K562 (cell line): Measurements from ENCODE around the gene NLGN4Y. TPM values are rescaled to one million over a fixed set of nuclear protein-coding genes. Genes with fewer than 3 reads are reported as not detected.

ENCODE experiments used
- ATAC-seq: fragments of 200-7000 bp; cut with Tn5 transposase; 3 replicates; pipeline ENCODE4 v1.9.1; 2020; ENCODE audit warnings: moderate library complexity
- BruUV-seq: library from RNA; stranded (reverse); fragments of 400-500 nt; replicated peaks from 2 replicates; lab custom pipeline; 2021; lab: Mats Ljungman, UMichigan
- CTCF ChIA-PET: fragments of 300-600 bp; formaldehyde crosslinking; extraction: SDS; loops from one replicate; lab custom pipeline; 2021; ENCODE audit warnings: low intra/inter-chr PET ratio; lab: Yijun Ruan, JAX
- POLR2A ChIA-PET: fragments of 300-600, 350-650 bp; sonication (Branson Sonifier 250); formaldehyde crosslinking; extraction: SDS; loops from one replicate; lab custom pipeline; 2021; ENCODE audit warnings: antibody characterized with exemption, inconsistent platforms; lab: Yijun Ruan, JAX
- DNase-seq, 4 experiments: peaks; one replicate each; pipeline versions ENCODE4 v3.0.0 to v3.0.0-alpha.2; 2011 to 2018; ENCODE audit warnings: low spot score in 3 of 4, mixed read lengths in 3 of 4; ENCODE audit errors: extremely low read depth in 1 of 4
- FAIRE-seq: peaks from 2 replicates; lab custom pipeline; 2011; peaks lifted over from hg19 to GRCh38; lab: Jason Lieb, UNC
- H2AFZ ChIP-seq: 2 replicates; pipeline ENCODE4 v1.6.0; 2011; ENCODE audit warnings: low read depth, low read length, control low read depth, inconsistent platforms
- H3K27ac ChIP-seq: fragments of 200-600 bp; 3 replicates; pipeline ENCODE4 v1.8.0; 2011; ENCODE audit warnings: low read depth, mild to moderate bottlenecking, control low read depth, inconsistent platforms, low read length, moderate library complexity, mixed read lengths; ENCODE audit errors: extremely low read depth
- H3K27me3 ChIP-seq, 2 experiments: fragments of 300-600 bp in 1 of 2; 2 replicates in 1 of 2; 3 replicates in 1 of 2; pipeline versions ENCODE4 v1.6.0 to v1.8.0; 2011; ENCODE audit warnings: inconsistent platforms in 2 of 2, low read length in 2 of 2, mild to moderate bottlenecking in 1 of 2, mixed read lengths in 1 of 2, moderate library complexity in 1 of 2; ENCODE audit not compliant: control insufficient read depth in 2 of 2, insufficient read depth in 2 of 2
- H3K36me3 ChIP-seq: fragments of 300-600 bp; 3 replicates; pipeline ENCODE4 v1.8.0; 2011; ENCODE audit warnings: mild to moderate bottlenecking, low read length, inconsistent platforms; ENCODE audit not compliant: control insufficient read depth, insufficient read depth
- H3K4me1 ChIP-seq, 2 experiments: fragments of 200-600 bp in 1 of 2; replicated peaks in 1 of 2; 2 replicates in 1 of 2; 3 replicates in 1 of 2; pipeline versions ENCODE4 v1.5.1 to v1.8.0; 2011; ENCODE audit warnings: inconsistent platforms in 2 of 2, low read length in 2 of 2, mild to moderate bottlenecking in 1 of 2, mixed read lengths in 1 of 2, moderate library complexity in 1 of 2; ENCODE audit not compliant: control insufficient read depth in 2 of 2, insufficient read depth in 2 of 2
- H3K4me2 ChIP-seq: 2 replicates; pipeline ENCODE4 v1.6.1; 2011; ENCODE audit warnings: low read length, control low read depth, inconsistent platforms, mixed read lengths; ENCODE audit not compliant: insufficient read depth
- H3K4me3 ChIP-seq: fragments of 200-600 bp; sonication (generic), shearing (Covaris generic); 2 replicates; pipeline ENCODE4 v1.5.1; 2016; ENCODE audit warnings: control low read depth, inconsistent platforms
- H3K79me2 ChIP-seq: fragments of 200-600 bp; 3 replicates; pipeline ENCODE4 v1.8.0; 2011; ENCODE audit warnings: low read length, inconsistent platforms; ENCODE audit not compliant: control insufficient read depth, insufficient read depth
- H3K9ac ChIP-seq, 2 experiments: 2 replicates each; pipeline versions ENCODE4 v1.6.0 to v1.6.1; 2011; ENCODE audit warnings: low read depth in 2 of 2, low read length in 2 of 2, control low read depth in 1 of 2, inconsistent platforms in 1 of 2, mild to moderate bottlenecking in 1 of 2, mixed read lengths in 1 of 2; ENCODE audit not compliant: insufficient read depth in 1 of 2
- H3K9me1 ChIP-seq: one replicate; pipeline ENCODE4 v1.6.0; 2011; ENCODE audit warnings: inconsistent platforms, mild to moderate bottlenecking, low read length, moderate library complexity; ENCODE audit not compliant: control insufficient read depth, insufficient read depth
- H3K9me3 ChIP-seq: replicated peaks from 2 replicates; pipeline ENCODE4 v1.5.1; 2011; ENCODE audit warnings: low read depth, low read length, inconsistent platforms; ENCODE audit not compliant: control insufficient read depth, insufficient read depth
- H4K20me1 ChIP-seq: replicated peaks from 2 replicates; pipeline ENCODE4 v1.6.1; 2011; ENCODE audit warnings: low read length, inconsistent platforms, mixed read lengths; ENCODE audit not compliant: control insufficient read depth, insufficient read depth
- CCNT2 ChIP-seq: IDR thresholded peaks from 2 replicates; pipeline ENCODE4 v1.6.1; 2011; ENCODE audit warnings: borderline replicate concordance, low read depth, mild to moderate bottlenecking, moderate library complexity, mixed read lengths, low read length; ENCODE audit not compliant: insufficient read length; ENCODE audit errors: extremely low read depth
- GTF2E2 ChIP-seq: fragments of 200-800 bp; sonication (Bioruptor generic); IDR thresholded peaks from 2 replicates; pipeline ENCODE4 v1.6.1; 2016; ENCODE audit warnings: missing genetic modification characterization, missing compliant biosample characterization
- NFXL1 ChIP-seq: fragments of 450-650 bp; formaldehyde crosslinking; IDR thresholded peaks from 2 replicates; pipeline ENCODE4 v1.4.0; 2021; ENCODE audit warnings: mild to moderate bottlenecking
- RBM22 ChIP-seq: fragments of 200-400 bp; formaldehyde crosslinking; IDR thresholded peaks from 2 replicates; pipeline ENCODE4 v1.6.1; 2018; ENCODE audit warnings: low read length, low read depth; ENCODE audit not compliant: poor library complexity, severe bottlenecking
- SIN3A ChIP-seq, 2 experiments: fragments of 150-350 bp in 1 of 2; IDR thresholded peaks; 2 replicates each; pipeline ENCODE4 v1.6.1; 2011 to 2016; ENCODE audit warnings: borderline replicate concordance in 2 of 2, low read depth in 2 of 2, low read length in 2 of 2, mild to moderate bottlenecking in 2 of 2, moderate library complexity in 2 of 2; ENCODE audit not compliant: control insufficient read depth in 1 of 2
- SPI1 ChIP-seq: IDR thresholded peaks from 2 replicates; pipeline ENCODE4 v1.6.1; 2011; ENCODE audit warnings: low read depth, low read length, control low read depth, borderline replicate concordance
- TEAD1 ChIP-seq, 2 experiments: fragments of 450-650 bp in 1 of 2; sonication (generic) in 1 of 2; formaldehyde crosslinking; IDR thresholded peaks; 2 replicates each; pipeline versions ENCODE4 v1.4.0 to v1.8.0; 2020 to 2022; ENCODE audit warnings: mild to moderate bottlenecking in 2 of 2, missing genetic modification reagents in 1 of 2
- ZBED1 ChIP-seq: IDR thresholded peaks from 2 replicates; pipeline ENCODE4 v1.6.1; 2014
- ZNF140 ChIP-seq: fragments of 250-450 bp; sonication (Bioruptor Pico); IDR thresholded peaks from 2 replicates; pipeline ENCODE4 v1.8.0; 2021; ENCODE audit warnings: moderate library complexity, mild to moderate bottlenecking, inconsistent platforms
- in situ Hi-C: fragments of 300-500 bp; cut with MboI; formaldehyde crosslinking; loops from 4 replicates; pipeline ENCODE4 v1.15.0; 2018; ENCODE audit warnings: inconsistent platforms, mixed read lengths
- intact Hi-C: fragments of 100-400 bp; cut with micrococcal nuclease; formaldehyde crosslinking; loops from 2 replicates; pipeline ENCODE4 v1.14.2; 2022
- polyA plus RNA-seq, 8 experiments: library from polyadenylated mRNA; depleted of rRNA in 4 of 8; stranded (reverse) in 5 of 8; unstranded in 3 of 8; fragments of >200 nt; fragmentation: Nextera tagmentation in 2 of 8; fragmentation: Illumina TruSeq in 1 of 8; extraction: Ambion mirVana in 2 of 8; extraction: Trizol in 1 of 8; gene quantifications; 2 replicates each; pipeline versions ENCODE4 v1.2.1 to v1.2.3, GENCODE V29; 2011 to 2014; ENCODE audit warnings: inconsistent platforms in 1 of 8, missing spikeins in 1 of 8
- total RNA-seq, 7 experiments: library from RNA; depleted of rRNA in 6 of 7; stranded (reverse); fragments of >200 nt in 6 of 7; fragmentation: Illumina TruSeq in 2 of 7; extraction: Trizol in 2 of 7; gene quantifications; 2 replicates each; pipeline versions ENCODE4 v1.2.1 to v1.2.3, GENCODE V29; 2011 to 2021; ENCODE audit warnings: low replicate concordance in 1 of 7
- TF ChIP-seq, protein P1 (sequence below): fragments of 450-650 bp; IDR thresholded peaks from 2 replicates; pipeline ENCODE4 v1.6.1; 2016; ENCODE audit warnings: mild to moderate bottlenecking, moderate library complexity

The NLGN4Y gene
- total and polyA plus RNA-seq, 9 of the 15 experiments (the other 6 are each of a cell fraction or from before 2014, with no cell fraction given), result not detected

DNA sequence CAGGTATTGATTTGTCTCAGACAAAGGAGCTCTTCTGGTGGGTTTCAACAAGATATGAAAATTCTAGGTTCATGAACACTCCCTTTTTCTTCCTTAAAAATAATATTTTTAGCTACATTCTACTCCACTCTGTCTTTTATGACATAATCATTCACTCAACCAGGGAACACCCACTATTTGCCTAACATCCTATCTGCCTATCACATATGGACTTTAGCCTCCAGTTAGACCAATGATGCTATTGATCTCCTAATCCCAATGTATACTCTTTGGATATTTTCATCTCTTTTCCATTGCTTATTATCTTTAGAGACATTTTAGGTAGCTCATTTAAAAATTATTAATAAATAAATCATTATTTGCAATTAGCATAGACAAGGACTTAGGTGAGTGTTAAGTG, 110.6 kb downstream of the NLGN4Y start:
- no peaks in the 10 kb centered on the region for H3K79me2 ChIP-seq
- no peaks in the 10 kb centered on the region for H4K20me1 ChIP-seq
- TF ChIP-seq ZNF140 (CRISPR knock-in tag) (no peak), GTF2E2 (tag) (no peak), NFXL1 (CRISPR knock-in tag) (no peak), ZBED1 (no peak), CCNT2 (no peak), SPI1 (no peak), TEAD1 (CRISPR knock-in tag; IDR thresholded peaks at IDR 0.05) (no peak), RBM22 (no peak), SIN3A (IDR thresholded peaks at IDR 0.05; ENCODE audit: borderline replicate concordance in 2 of 2, control insufficient read depth in 1 of 2, low read depth in 2 of 2, low read length in 2 of 2) (no peak)
- TF ChIP-seq, protein P1, sequence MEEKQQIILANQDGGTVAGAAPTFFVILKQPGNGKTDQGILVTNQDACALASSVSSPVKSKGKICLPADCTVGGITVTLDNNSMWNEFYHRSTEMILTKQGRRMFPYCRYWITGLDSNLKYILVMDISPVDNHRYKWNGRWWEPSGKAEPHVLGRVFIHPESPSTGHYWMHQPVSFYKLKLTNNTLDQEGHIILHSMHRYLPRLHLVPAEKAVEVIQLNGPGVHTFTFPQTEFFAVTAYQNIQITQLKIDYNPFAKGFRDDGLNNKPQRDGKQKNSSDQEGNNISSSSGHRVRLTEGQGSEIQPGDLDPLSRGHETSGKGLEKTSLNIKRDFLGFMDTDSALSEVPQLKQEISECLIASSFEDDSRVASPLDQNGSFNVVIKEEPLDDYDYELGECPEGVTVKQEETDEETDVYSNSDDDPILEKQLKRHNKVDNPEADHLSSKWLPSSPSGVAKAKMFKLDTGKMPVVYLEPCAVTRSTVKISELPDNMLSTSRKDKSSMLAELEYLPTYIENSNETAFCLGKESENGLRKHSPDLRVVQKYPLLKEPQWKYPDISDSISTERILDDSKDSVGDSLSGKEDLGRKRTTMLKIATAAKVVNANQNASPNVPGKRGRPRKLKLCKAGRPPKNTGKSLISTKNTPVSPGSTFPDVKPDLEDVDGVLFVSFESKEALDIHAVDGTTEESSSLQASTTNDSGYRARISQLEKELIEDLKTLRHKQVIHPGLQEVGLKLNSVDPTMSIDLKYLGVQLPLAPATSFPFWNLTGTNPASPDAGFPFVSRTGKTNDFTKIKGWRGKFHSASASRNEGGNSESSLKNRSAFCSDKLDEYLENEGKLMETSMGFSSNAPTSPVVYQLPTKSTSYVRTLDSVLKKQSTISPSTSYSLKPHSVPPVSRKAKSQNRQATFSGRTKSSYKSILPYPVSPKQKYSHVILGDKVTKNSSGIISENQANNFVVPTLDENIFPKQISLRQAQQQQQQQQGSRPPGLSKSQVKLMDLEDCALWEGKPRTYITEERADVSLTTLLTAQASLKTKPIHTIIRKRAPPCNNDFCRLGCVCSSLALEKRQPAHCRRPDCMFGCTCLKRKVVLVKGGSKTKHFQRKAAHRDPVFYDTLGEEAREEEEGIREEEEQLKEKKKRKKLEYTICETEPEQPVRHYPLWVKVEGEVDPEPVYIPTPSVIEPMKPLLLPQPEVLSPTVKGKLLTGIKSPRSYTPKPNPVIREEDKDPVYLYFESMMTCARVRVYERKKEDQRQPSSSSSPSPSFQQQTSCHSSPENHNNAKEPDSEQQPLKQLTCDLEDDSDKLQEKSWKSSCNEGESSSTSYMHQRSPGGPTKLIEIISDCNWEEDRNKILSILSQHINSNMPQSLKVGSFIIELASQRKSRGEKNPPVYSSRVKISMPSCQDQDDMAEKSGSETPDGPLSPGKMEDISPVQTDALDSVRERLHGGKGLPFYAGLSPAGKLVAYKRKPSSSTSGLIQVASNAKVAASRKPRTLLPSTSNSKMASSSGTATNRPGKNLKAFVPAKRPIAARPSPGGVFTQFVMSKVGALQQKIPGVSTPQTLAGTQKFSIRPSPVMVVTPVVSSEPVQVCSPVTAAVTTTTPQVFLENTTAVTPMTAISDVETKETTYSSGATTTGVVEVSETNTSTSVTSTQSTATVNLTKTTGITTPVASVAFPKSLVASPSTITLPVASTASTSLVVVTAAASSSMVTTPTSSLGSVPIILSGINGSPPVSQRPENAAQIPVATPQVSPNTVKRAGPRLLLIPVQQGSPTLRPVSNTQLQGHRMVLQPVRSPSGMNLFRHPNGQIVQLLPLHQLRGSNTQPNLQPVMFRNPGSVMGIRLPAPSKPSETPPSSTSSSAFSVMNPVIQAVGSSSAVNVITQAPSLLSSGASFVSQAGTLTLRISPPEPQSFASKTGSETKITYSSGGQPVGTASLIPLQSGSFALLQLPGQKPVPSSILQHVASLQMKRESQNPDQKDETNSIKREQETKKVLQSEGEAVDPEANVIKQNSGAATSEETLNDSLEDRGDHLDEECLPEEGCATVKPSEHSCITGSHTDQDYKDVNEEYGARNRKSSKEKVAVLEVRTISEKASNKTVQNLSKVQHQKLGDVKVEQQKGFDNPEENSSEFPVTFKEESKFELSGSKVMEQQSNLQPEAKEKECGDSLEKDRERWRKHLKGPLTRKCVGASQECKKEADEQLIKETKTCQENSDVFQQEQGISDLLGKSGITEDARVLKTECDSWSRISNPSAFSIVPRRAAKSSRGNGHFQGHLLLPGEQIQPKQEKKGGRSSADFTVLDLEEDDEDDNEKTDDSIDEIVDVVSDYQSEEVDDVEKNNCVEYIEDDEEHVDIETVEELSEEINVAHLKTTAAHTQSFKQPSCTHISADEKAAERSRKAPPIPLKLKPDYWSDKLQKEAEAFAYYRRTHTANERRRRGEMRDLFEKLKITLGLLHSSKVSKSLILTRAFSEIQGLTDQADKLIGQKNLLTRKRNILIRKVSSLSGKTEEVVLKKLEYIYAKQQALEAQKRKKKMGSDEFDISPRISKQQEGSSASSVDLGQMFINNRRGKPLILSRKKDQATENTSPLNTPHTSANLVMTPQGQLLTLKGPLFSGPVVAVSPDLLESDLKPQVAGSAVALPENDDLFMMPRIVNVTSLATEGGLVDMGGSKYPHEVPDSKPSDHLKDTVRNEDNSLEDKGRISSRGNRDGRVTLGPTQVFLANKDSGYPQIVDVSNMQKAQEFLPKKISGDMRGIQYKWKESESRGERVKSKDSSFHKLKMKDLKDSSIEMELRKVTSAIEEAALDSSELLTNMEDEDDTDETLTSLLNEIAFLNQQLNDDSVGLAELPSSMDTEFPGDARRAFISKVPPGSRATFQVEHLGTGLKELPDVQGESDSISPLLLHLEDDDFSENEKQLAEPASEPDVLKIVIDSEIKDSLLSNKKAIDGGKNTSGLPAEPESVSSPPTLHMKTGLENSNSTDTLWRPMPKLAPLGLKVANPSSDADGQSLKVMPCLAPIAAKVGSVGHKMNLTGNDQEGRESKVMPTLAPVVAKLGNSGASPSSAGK, result no peak
- ChIA-PET POLR2A (no interaction called here), CTCF (no interaction called here)
- no peak overlapping the region for H3K9ac ChIP-seq
- no peak overlapping the region for H3K4me3 ChIP-seq
- DNase-seq (no peak), ATAC-seq (no peak), FAIRE-seq (no peak)
- no TSS peak for BruUV-seq
- H3K9me3 ChIP-seq, result no peaks in the 10 kb centered on the region
- H2AFZ ChIP-seq, result no peak overlapping the region
- no peaks in the 10 kb centered on the region for H3K4me1 ChIP-seq
- no peaks in the 10 kb centered on the region for H3K27me3 ChIP-seq
- in situ Hi-C loops, result no loop called here
- intact Hi-C loops, result no loop called here
- no peak overlapping the region for H3K4me2 ChIP-seq
- H3K36me3 ChIP-seq, result no peaks in the 10 kb centered on the region
- H3K27ac ChIP-seq, result no peak overlapping the region
- H3K9me1 ChIP-seq, result no peaks in the 10 kb centered on the region
